GM23338 (cell line): ENCODE measurements around the gene HPX. TPM values are rescaled to one million over a fixed set of nuclear protein-coding genes. Genes with fewer than 3 reads are reported as not detected.
A peak's percentile ranks its signal among the peaks of the same experiment; 100 is the strongest.

Experiments used
- ATAC-seq: fragments of 200-7000 bp; cut with Tn5 transposase; 3 replicates; pipeline ENCODE4 v1.9.1; 2020
- DNase-seq: peaks from one replicate; pipeline ENCODE4 v3.0.0-alpha.2; 2015; ENCODE audit warnings: low spot score
- H2AFZ ChIP-seq: fragments of 200-600 bp; sonication (generic); 2 replicates; pipeline ENCODE4 v1.8.0; 2016; ENCODE audit warnings: antibody characterized with exemption, mild to moderate bottlenecking, moderate library complexity
- H3F3A ChIP-seq: fragments of 200-600 bp; sonication (generic); replicated peaks from 2 replicates; pipeline ENCODE4 v1.8.0; 2017; ENCODE audit warnings: antibody characterized with exemption, mixed run types, low read depth
- H3K27ac ChIP-seq: fragments of 200-600 bp; sonication (generic); 2 replicates; pipeline ENCODE4 v1.6.1; 2016; ENCODE audit warnings: low read depth
- H3K27me3 ChIP-seq: fragments of 200-600 bp; sonication (generic); 2 replicates; pipeline ENCODE4 v1.8.0; 2016; ENCODE audit warnings: mild to moderate bottlenecking, mixed run types, moderate library complexity; ENCODE audit not compliant: insufficient read depth
- H3K36me3 ChIP-seq: fragments of 200-600 bp; sonication (generic); 2 replicates; pipeline ENCODE4 v1.8.0; 2016; ENCODE audit warnings: mild to moderate bottlenecking; ENCODE audit not compliant: insufficient read depth
- H3K4me1 ChIP-seq: fragments of 200-600 bp; sonication (generic); 2 replicates; pipeline ENCODE4 v1.8.0; 2016; ENCODE audit warnings: mild to moderate bottlenecking, moderate library complexity; ENCODE audit not compliant: insufficient read depth
- H3K4me2 ChIP-seq: fragments of 200-600 bp; sonication (generic); 2 replicates; pipeline ENCODE4 v1.7.1; 2017; ENCODE audit warnings: mixed run types
- H3K4me3 ChIP-seq: fragments of 200-600 bp; sonication (generic); 2 replicates; pipeline ENCODE4 v1.6.1; 2016; ENCODE audit warnings: mixed run types
- H3K79me2 ChIP-seq: fragments of 200-600 bp; sonication (generic); replicated peaks from 2 replicates; pipeline ENCODE4 v1.8.0; 2017; ENCODE audit warnings: mild to moderate bottlenecking; ENCODE audit not compliant: insufficient read depth
- H3K9me2 ChIP-seq: fragments of 200-600 bp; sonication (generic); 2 replicates; pipeline ENCODE4 v1.8.0; 2017; ENCODE audit not compliant: insufficient read depth
- H4K20me1 ChIP-seq: fragments of 200-600 bp; sonication (generic); replicated peaks from 2 replicates; pipeline ENCODE4 v1.8.0; 2017; ENCODE audit warnings: mild to moderate bottlenecking; ENCODE audit not compliant: insufficient read depth
- H3K27ac Mint-ChIP-seq: 2 replicates; pipeline ENCODE4 v1.8.0; 2020; ENCODE audit warnings: inconsistent platforms, mild to moderate bottlenecking, moderate library complexity, mixed read lengths
- H3K27me3 Mint-ChIP-seq: 3 replicates; pipeline ENCODE4 v1.8.0; 2022; ENCODE audit warnings: low read depth, mild to moderate bottlenecking, moderate library complexity, mixed read lengths, inconsistent platforms; ENCODE audit not compliant: insufficient read depth, poor library complexity
- H3K36me3 Mint-ChIP-seq: 3 replicates; pipeline ENCODE4 v1.8.0; 2021; ENCODE audit warnings: low read depth, mild to moderate bottlenecking, inconsistent platforms, moderate library complexity, mixed read lengths
- H3K4me1 Mint-ChIP-seq: 3 replicates; pipeline ENCODE4 v1.8.0; 2020; ENCODE audit warnings: mild to moderate bottlenecking, inconsistent platforms, mixed read lengths
- H3K4me3 Mint-ChIP-seq: 3 replicates; pipeline ENCODE4 v1.8.0; 2021; ENCODE audit warnings: moderate library complexity, mild to moderate bottlenecking, inconsistent platforms, mixed read lengths
- H3K9me3 Mint-ChIP-seq: 3 replicates; pipeline ENCODE4 v1.8.0; 2020; ENCODE audit warnings: moderate library complexity, mild to moderate bottlenecking, inconsistent platforms, mixed read lengths
- CREB1 ChIP-seq: fragments of 250-450 bp; sonication (Bioruptor Pico); IDR thresholded peaks from 2 replicates; pipeline ENCODE4 v1.5.0; 2020; ENCODE audit warnings: low read depth, mild to moderate bottlenecking, moderate library complexity
- CTCF ChIP-seq, 2 experiments: fragments of 200-600 bp in 1 of 2; sonication (generic) in 1 of 2; conservative IDR thresholded peaks; 2 replicates each; pipeline versions ENCODE4 v1.5.1 to v1.6.1; 2016 to 2017; ENCODE audit warnings: antibody characterized with exemption in 2 of 2, low read depth in 2 of 2, mild to moderate bottlenecking in 2 of 2, moderate library complexity in 1 of 2
- EZH2 ChIP-seq: fragments of 200-600 bp; sonication (generic); IDR thresholded peaks from one replicate; pipeline ENCODE4 v1.8.0; 2017; ENCODE audit warnings: antibody characterized with exemption, mild to moderate bottlenecking, low read depth; ENCODE audit not compliant: unreplicated experiment
- JUNB ChIP-seq: IDR thresholded peaks from one replicate; pipeline ENCODE4 v1.6.1; 2016; ENCODE audit warnings: antibody characterized with exemption; ENCODE audit not compliant: unreplicated experiment
- POLR2AphosphoS5 ChIP-seq: IDR thresholded peaks from 2 replicates; pipeline ENCODE4 v1.6.1; 2016; ENCODE audit warnings: antibody characterized with exemption, low read depth
- polyA plus RNA-seq: library from polyadenylated mRNA; unstranded; fragments of >200 nt; fragmentation: Nextera tagmentation; extraction: Ambion mirVana; gene quantifications from 2 replicates; pipeline ENCODE4 v1.2.1, GENCODE V29; 2016
- total RNA-seq: library from RNA; depleted of rRNA; stranded (reverse); fragments of >200 nt; shearing (Covaris generic); gene quantifications from 2 replicates; pipeline ENCODE4 v1.2.3, GENCODE V29; 2014

Gene HPX
- total and polyA plus RNA-seq, 2 experiments from 2014 or later: 0.47 to 0.63 TPM

GRCh38 chr11:6405846-6406245, 34.9 kb downstream of the HPX start (continued):
- TF ChIP-seq CTCF (conservative IDR thresholded peaks at IDR 0.05; ENCODE audit: low read depth in 2 of 2): no peak

GRCh38 chr11:6405052-6405667, 35.6 kb downstream of the HPX start:
- no peaks in the 10 kb centered on the region for H3K27me3 ChIP-seq
- peaks cover 11% of the 10 kb centered on the region for H3K27me3 Mint-ChIP-seq
- H3K27ac ChIP-seq: no peak overlapping the region
- H3K36me3 Mint-ChIP-seq: no peaks in the 10 kb centered on the region; the same call in 2 of the 3 replicates
- H3K27ac Mint-ChIP-seq: no peak overlapping the region
- H3K36me3 ChIP-seq: no peaks in the 10 kb centered on the region
- no peaks in the 10 kb centered on the region for H3K9me2 ChIP-seq
- peak; percentile 96 for ATAC-seq
- peak overlapping the region; percentile 35; the same call in 1 of the 2 replicates for H3K4me3 ChIP-seq
- H3K9me3 Mint-ChIP-seq: no peaks in the 10 kb centered on the region
- TF ChIP-seq CREB1 (CRISPR knock-in tag) (peak; percentile 46; the same call in 1 of the 2 replicates), EZH2 (no peak)
- H3K4me3 Mint-ChIP-seq: no peak overlapping the region
- H3F3A ChIP-seq: no peaks in the 10 kb centered on the region
- peak; percentile 97 for DNase-seq
- no peaks in the 10 kb centered on the region for H3K79me2 ChIP-seq
- H3K4me2 ChIP-seq: peak overlapping the region; percentile 65; the same call in 1 of the 2 replicates
- no peaks in the 10 kb centered on the region for H4K20me1 ChIP-seq
- peaks cover 16% of the 10 kb centered on the region for H3K4me1 Mint-ChIP-seq
- H3K4me1 ChIP-seq: peaks cover 5% of the 10 kb centered on the region; the same call in 1 of the 2 replicates
- no peak overlapping the region for H2AFZ ChIP-seq

DNA sequence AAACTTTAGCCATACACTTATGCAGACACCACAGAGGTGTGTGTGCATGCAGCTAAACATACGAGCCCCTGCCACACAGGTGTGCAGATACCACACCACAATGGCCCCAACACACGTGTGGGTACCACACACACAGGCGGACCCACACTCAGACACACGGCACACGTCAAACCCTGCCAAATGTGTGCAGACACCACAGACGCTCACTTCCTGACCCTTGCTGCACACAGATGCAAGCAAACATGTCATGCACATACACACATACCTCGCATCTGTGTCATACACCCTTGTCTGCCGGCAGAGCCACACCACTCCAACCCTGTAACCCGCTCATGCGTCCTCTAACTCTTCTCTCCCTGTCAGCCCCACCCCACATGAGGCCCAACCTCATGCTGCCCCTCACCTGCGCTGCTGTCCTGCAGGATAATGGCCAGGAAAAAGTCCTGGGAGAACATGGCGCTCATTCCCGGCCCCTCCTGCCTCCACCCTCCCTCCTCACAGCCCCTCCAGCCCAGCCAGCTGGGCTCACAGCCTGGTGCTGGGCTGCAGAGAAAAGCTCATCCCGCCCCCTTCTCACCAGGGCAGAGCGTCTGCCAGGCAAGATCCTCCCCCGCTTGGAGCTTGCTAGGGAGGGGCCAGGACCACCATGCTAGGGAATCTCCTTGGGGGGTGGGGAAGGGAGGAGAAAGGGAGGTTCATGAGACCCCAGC, 36.3 kb downstream of the HPX start:
- no peaks in the 10 kb centered on the region; the same call in 2 of the 3 replicates for H3K36me3 Mint-ChIP-seq
- no peak overlapping the region for H2AFZ ChIP-seq
- peaks cover 5% of the 10 kb centered on the region; the same call in 1 of the 2 replicates for H3K4me1 ChIP-seq
- ATAC-seq (peak; percentile 64), DNase-seq (no peak)
- H3K4me3 Mint-ChIP-seq: no peak overlapping the region
- H3K27ac Mint-ChIP-seq: peak overlapping the region; percentile 26; the same call in 1 of the 2 replicates
- H3K27me3 Mint-ChIP-seq: peaks cover 11% of the 10 kb centered on the region
- H3K4me2 ChIP-seq: peak overlapping the region; percentile 65; the same call in 1 of the 2 replicates
- no peaks in the 10 kb centered on the region for H3F3A ChIP-seq
- no peak overlapping the region for H3K27ac ChIP-seq
- no peaks in the 10 kb centered on the region for H3K9me2 ChIP-seq
- TF ChIP-seq POLR2AphosphoS5: no peak
- no peak for TF ChIP-seq JUNB
- no peak for TF ChIP-seq CTCF (conservative IDR thresholded peaks at IDR 0.05; ENCODE audit: low read depth in 2 of 2)
- peaks cover 16% of the 10 kb centered on the region for H3K4me1 Mint-ChIP-seq
- peak overlapping the region; percentile 35; the same call in 1 of the 2 replicates for H3K4me3 ChIP-seq
- no peaks in the 10 kb centered on the region for H4K20me1 ChIP-seq
- H3K27me3 ChIP-seq: no peaks in the 10 kb centered on the region
- H3K9me3 Mint-ChIP-seq: no peaks in the 10 kb centered on the region
- no peaks in the 10 kb centered on the region for H3K36me3 ChIP-seq
- no peaks in the 10 kb centered on the region for H3K79me2 ChIP-seq
